Sigmoid colon (tissue), 4 donors: ENCODE data around the gene ELOVL7.

Experiments
- CTCF ChIP-seq, 4 experiments: fragments of 450-650 bp in 3 of 4; fragments of 200-600 bp in 1 of 4; IDR thresholded peaks; one replicate each; pipeline ENCODE4 v1.5.1; 2016 to 2019; ENCODE audit warnings: antibody characterized with exemption in 4 of 4, mild to moderate bottlenecking in 3 of 4, moderate library complexity in 2 of 4
- POLR2A ChIP-seq, 2 donors: fragments of 450-650 bp; IDR thresholded peaks; one replicate each; pipeline ENCODE4 v1.6.1; 2016; ENCODE audit warnings: antibody characterized with exemption in 2 of 2, mild to moderate bottlenecking in 2 of 2, moderate library complexity in 2 of 2
- POLR2AphosphoS5 ChIP-seq, 4 donors: sonication (generic); formaldehyde crosslinking; IDR thresholded peaks; one replicate each; pipeline ENCODE4 v1.6.1; 2017; ENCODE audit warnings: antibody characterized with exemption in 4 of 4

- no peak for TF ChIP-seq POLR2A (IDR thresholded peaks at IDR 0.05)
- no peak for TF ChIP-seq CTCF (IDR thresholded peaks at IDR 0.05)
- no peak for TF ChIP-seq POLR2AphosphoS5 (IDR thresholded peaks at IDR 0.05)
Observed at GRCh38 chr5:60827201-60827600, 16.9 kb downstream of the ELOVL7 start.
